ENCODE results near the gene EHMT1.

- TF ChIP-seq HDGF (IDR thresholded peaks at IDR 0.05; ENCODE audit: borderline replicate concordance) (no peak), SP1 (IDR thresholded peaks at IDR 0.05) (no peak), ZNF384 (IDR thresholded peaks at IDR 0.05) (no peak), BHLHE40 (IDR thresholded peaks at IDR 0.05; ENCODE audit: borderline replicate concordance) (no peak), PKNOX1 (IDR thresholded peaks at IDR 0.05) (no peak)
Observed at GRCh38 chr9:137663584-137663983, 44.8 kb downstream of the EHMT1 start.

Data from HEK293T (cell line).